ENCODE measurements around the gene RAB8A.

Gene RAB8A

GRCh38 chr19:16127080-16127479 is 15.4 kb downstream of the RAB8A start:
- ChIA-PET CTCF (no interaction called here), POLR2A (no interaction called here)
- DNase-seq (ENCODE audit: extremely low spot score), result no peak
- TF ChIP-seq ARNT (IDR thresholded peaks at IDR 0.05) (no peak), L3MBTL2 (conservative IDR thresholded peaks at IDR 0.05) (no peak), LEF1 (IDR thresholded peaks at IDR 0.05; ENCODE audit: borderline replicate concordance) (no peak), TARDBP (IDR thresholded peaks at IDR 0.05) (no peak), CTBP1 (IDR thresholded peaks at IDR 0.05; ENCODE audit: borderline replicate concordance) (no peak)

- ChIA-PET CTCF (no interaction called here), POLR2A (no interaction called here)
- DNase-seq (ENCODE audit: extremely low spot score), result no peak
- no peak for TF ChIP-seq TARDBP (IDR thresholded peaks at IDR 0.05)
These were observed 16.2 kb downstream of the RAB8A start for GRCh38 chr19:16127776-16128371.

DNA sequence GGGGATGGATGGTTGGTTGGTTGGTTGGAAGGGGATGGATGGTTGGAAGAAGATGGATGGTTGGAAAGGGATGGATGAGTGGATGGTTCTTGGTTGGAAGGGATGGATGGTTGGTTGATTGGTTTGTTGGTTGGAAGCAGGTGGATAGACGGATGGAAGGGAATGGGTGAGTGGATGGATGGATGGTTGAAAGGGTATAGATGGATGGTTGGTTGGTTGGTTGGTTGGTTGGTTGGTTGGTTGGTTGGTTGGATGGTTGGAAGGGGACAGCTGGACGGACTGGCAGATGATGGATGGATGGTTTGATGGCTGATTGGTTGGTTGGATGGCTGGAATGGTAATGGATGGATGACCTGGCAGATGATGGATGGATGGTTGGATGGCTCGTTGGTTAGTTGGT is 20.0 kb downstream of the RAB8A start:
- CTCF ChIA-PET, result no interaction called here
- no peak for DNase-seq (ENCODE audit: extremely low spot score)
- POLR2A ChIA-PET, result no interaction called here
- no peak for TF ChIP-seq TARDBP (IDR thresholded peaks at IDR 0.05)
- no peak for TF ChIP-seq ZNF384 (IDR thresholded peaks at IDR 0.05)
- TF ChIP-seq LEF1 (IDR thresholded peaks at IDR 0.05; ENCODE audit: borderline replicate concordance), result no peak
- TF ChIP-seq PKNOX1 (IDR thresholded peaks at IDR 0.05), result no peak
- no peak for TF ChIP-seq SUZ12 (IDR thresholded peaks at IDR 0.05)

- CTCF ChIA-PET, result no interaction called here
- no peak for DNase-seq (ENCODE audit: extremely low spot score)
- POLR2A ChIA-PET, result no interaction called here
- TF ChIP-seq PKNOX1 (IDR thresholded peaks at IDR 0.05) (no peak), FOXM1 (IDR thresholded peaks at IDR 0.05; ENCODE audit: borderline replicate concordance) (no peak), CTBP1 (IDR thresholded peaks at IDR 0.05; ENCODE audit: borderline replicate concordance) (no peak), SUZ12 (IDR thresholded peaks at IDR 0.05) (no peak)
These were observed 22.1 kb downstream of the RAB8A start for GRCh38 chr19:16133818-16134217.

DNA sequence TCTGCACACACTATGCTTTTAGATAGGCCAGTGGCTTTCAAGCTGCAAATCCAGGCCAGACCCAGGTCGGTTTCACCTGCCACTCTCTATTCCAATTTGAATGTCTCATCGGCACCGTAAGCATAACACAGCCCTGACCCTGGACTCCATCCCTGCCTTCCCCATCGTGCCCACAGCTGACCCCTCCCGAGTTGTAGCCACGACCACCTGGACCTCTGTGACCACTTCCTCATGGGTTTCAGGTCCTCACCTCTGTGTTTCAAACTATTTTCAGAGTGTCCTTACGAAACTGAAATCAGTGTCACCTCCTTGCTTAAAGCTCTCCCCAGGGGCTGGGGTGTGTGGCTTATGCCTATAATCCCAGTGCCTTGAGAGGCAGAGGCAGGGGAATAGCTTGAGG is 22.8 kb downstream of the RAB8A start:
- DNase-seq (ENCODE audit: extremely low spot score), result no peak
- ChIA-PET CTCF (no interaction called here), POLR2A (no interaction called here)
- no peak for TF ChIP-seq PKNOX1 (IDR thresholded peaks at IDR 0.05)
- TF ChIP-seq LEF1 (IDR thresholded peaks at IDR 0.05; ENCODE audit: borderline replicate concordance), result no peak
- no peak for TF ChIP-seq HDGF (IDR thresholded peaks at IDR 0.05; ENCODE audit: borderline replicate concordance)
- TF ChIP-seq L3MBTL2 (conservative IDR thresholded peaks at IDR 0.05), result no peak
- TF ChIP-seq FOXA1 (IDR thresholded peaks at IDR 0.05), result no peak
- TF ChIP-seq BHLHE40 (IDR thresholded peaks at IDR 0.05; ENCODE audit: borderline replicate concordance), result no peak
- TF ChIP-seq ELF4 (IDR thresholded peaks at IDR 0.05), result no peak
- no peak for TF ChIP-seq SUZ12 (IDR thresholded peaks at IDR 0.05)
- TF ChIP-seq TARDBP (IDR thresholded peaks at IDR 0.05), result no peak
- TF ChIP-seq ARNT (IDR thresholded peaks at IDR 0.05), result no peak
- TF ChIP-seq FOXM1 (IDR thresholded peaks at IDR 0.05; ENCODE audit: borderline replicate concordance), result no peak
- TF ChIP-seq FOXK2 (IDR thresholded peaks at IDR 0.05), result no peak
- no peak for TF ChIP-seq CTBP1 (IDR thresholded peaks at IDR 0.05; ENCODE audit: borderline replicate concordance)
- no peak for TF ChIP-seq NFRKB (IDR thresholded peaks at IDR 0.05)
- no peak for TF ChIP-seq ZNF384 (IDR thresholded peaks at IDR 0.05)

- no peak for DNase-seq (ENCODE audit: extremely low spot score)
- ChIA-PET POLR2A (no interaction called here), CTCF (interaction anchor here (0.6 kb wide), 1 partner anchor 1934 kb away, joined by 3 read pairs; no protein-coding TSS in a partner anchor)
- TF ChIP-seq FOXM1 (IDR thresholded peaks at IDR 0.05; ENCODE audit: borderline replicate concordance) (no peak), SP1 (IDR thresholded peaks at IDR 0.05) (no peak), TARDBP (IDR thresholded peaks at IDR 0.05) (no peak), SUZ12 (IDR thresholded peaks at IDR 0.05) (no peak), LEF1 (IDR thresholded peaks at IDR 0.05; ENCODE audit: borderline replicate concordance) (no peak), ELF4 (IDR thresholded peaks at IDR 0.05) (no peak), CTBP1 (IDR thresholded peaks at IDR 0.05; ENCODE audit: borderline replicate concordance) (no peak), HDGF (IDR thresholded peaks at IDR 0.05; ENCODE audit: borderline replicate concordance) (no peak), FOXK2 (IDR thresholded peaks at IDR 0.05) (no peak), PKNOX1 (IDR thresholded peaks at IDR 0.05) (no peak), ZNF384 (IDR thresholded peaks at IDR 0.05) (no peak), BHLHE40 (IDR thresholded peaks at IDR 0.05; ENCODE audit: borderline replicate concordance) (no peak), ARNT (IDR thresholded peaks at IDR 0.05) (no peak)
These were observed 23.9 kb downstream of the RAB8A start for GRCh38 chr19:16135430-16136127.

Data from HEK293T (cell line).